ENCODE measurements around the gene MARK3.

The MARK3 gene

DNA sequence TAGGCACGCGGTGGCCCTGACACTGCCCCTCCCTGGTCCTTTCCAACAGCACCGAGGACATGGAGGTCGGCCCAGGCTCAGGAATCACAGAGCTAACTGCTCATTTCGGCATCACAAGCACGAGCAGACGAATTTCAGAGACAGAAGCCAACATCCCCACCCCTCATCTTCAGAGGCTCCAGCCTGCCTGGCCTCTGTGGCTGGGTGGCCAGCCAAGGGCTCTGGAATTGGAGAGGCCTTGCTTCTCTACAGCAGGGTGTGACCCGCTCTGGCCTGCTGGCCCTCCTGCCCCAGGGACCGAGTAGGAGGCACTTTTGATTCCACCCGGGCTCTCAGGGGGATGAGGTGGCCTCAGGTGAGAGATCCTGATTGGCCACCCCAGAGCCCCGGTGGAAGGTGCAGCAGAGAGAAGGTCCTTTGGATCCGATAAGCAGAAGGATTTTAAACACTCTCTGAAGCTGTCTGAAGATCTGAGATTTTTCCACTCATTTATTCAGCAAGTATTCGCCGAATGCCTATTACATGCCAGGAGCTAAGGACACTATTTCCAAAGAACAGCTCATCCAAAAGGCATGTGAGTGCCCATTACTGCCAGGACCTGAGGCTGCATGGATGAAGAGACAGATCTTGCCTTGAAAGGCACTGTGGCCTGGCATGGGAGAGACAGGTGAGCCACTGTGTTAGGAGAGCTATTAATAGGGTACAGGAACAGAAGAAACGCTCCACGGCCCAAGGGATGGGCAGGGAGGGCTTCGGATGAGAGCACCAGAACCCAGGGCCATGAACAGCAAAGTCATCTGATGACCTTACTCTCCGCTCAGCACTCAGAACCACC, 167.0 kb downstream of the MARK3 start:
- FAIRE-seq, result no peak

DNA sequence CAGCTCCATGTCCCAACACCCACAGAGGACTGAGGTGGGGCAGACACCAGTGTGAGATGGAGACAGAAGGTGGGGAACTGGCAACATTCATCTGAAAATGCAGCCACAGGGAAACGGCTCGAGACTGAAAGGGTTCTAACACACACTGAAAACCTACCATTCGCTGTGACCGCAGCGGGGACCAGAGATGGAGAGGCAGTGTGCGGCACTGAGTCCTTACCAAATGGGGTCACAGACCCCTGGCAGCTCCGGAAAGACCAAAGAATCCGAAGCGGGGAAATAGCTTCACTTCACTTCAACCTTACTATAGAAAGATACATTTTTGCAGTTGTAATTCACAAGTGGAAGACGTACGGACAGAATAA, 167.6 kb downstream of the MARK3 start:
- no peak for FAIRE-seq

All from colon (tissue), 2 donors.